ENCODE results near the gene FAM168A.
A peak's percentile ranks its signal among the peaks of the same experiment; 100 is the strongest.
"Not testable (repeated sequence)": the region's sequence is repeated elsewhere in the genome, so short reads cannot be mapped to it uniquely, and the experiment has no call there.

FAM168A gene

GRCh38 chr11:73519266-73519665, 78.6 kb downstream of the FAM168A start:
- no peak for DNase-seq (ENCODE audit: low read depth, low spot score)

- DNase-seq (ENCODE audit: low read depth, low spot score): no peak
Measured at GRCh38 chr11:73518195-73518594, 79.7 kb downstream of the FAM168A start.

DNA sequence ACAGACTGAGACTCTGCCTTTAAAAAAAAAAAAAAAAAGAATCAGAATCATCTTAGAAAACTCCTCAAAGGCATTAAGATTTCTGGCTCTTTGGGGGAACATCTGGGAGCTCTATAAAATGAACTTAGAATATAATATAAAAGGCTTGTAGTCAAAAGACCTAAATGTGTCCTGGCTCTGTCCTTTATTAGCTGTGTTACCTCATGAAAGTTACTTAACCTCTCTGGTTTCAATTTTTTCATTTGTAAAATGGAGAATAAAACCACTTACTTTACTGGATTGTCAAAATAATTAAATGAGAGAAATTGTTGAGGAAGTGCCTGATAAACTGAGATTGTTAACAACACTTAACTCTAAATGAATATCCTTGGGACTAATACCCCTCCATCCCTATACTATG, 81.8 kb downstream of the FAM168A start:
- DNase-seq (ENCODE audit: low read depth, low spot score): no peak

- no peak for DNase-seq (ENCODE audit: low read depth, low spot score)
Measured at GRCh38 chr11:73513707-73514106, 84.2 kb downstream of the FAM168A start.

- DNase-seq (ENCODE audit: low read depth, low spot score): no peak
Measured at GRCh38 chr11:73510877-73511276, 87.0 kb downstream of the FAM168A start.

GRCh38 chr11:73510106-73510505, 87.8 kb downstream of the FAM168A start:
- no peak for DNase-seq (ENCODE audit: low read depth, low spot score)

DNA sequence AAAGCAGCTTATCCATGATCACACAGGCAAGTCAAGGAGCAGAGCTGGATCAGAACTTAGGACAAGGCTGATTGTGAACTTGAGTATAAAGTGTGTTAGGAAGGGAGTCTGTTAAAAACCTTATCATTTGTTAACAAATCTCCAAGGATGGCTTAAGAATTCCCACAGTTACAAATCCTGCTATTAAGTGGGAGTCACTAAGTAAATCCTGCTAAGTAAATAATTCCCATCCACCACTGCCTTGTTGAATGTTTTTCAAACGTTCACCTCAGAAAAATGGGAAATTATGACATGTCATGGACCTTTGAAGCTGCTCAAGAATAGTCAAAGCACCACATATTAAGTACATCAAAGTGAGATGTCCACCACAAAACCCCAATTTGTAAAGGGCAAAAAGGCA, 88.7 kb downstream of the FAM168A start:
- no peak for DNase-seq (ENCODE audit: low read depth, low spot score)

- DNase-seq (ENCODE audit: low read depth, low spot score): no peak
Measured at GRCh38 chr11:73508243-73509176, 89.4 kb downstream of the FAM168A start.

DNA sequence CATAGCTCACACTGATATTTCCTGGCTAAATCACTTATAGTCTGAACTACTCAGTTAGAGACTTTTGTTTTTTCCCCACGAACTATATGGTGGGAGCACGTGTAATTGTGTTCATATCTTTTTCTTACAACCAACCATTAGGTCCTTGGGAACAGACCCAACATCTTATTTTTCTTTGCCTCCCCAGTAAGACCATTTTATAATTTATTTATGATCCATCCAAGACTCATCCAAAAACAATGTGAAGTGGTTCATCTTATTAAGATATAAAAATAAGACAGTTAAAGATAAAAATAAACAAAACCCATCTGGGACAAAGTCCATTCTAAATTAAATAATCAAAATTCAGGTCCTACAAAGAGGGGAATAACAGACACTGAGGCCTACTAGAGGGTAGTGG, 90.8 kb downstream of the FAM168A start:
- peak; percentile 6 for DNase-seq (ENCODE audit: low read depth, low spot score)

GRCh38 chr11:73506038-73506437, 91.9 kb downstream of the FAM168A start:
- no peak for DNase-seq (ENCODE audit: low read depth, low spot score)

DNA sequence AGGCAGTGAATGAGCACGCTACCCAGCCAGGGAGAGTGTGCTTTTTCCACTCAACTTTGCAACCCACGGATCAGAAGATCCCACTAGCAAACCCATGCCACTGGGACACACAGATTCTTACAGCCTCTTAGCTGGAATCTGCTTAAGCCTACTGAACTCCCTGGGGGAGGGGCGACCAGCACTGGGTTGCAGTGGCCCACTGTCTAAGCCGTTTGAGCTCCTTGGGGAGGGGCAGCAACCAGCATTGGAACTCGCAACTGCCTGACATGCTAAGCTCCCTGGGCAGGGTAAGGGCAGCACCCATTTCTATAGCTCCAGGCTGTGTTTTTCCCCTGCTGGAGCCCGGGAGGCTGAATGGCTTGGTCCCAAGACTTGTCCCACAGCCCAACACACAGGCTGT, 99.6 kb downstream of the FAM168A start:
- no peak for DNase-seq (ENCODE audit: low read depth, low spot score)

GRCh38 chr11:73496134-73496533, 101.8 kb downstream of the FAM168A start:
- DNase-seq (ENCODE audit: low read depth, low spot score): no peak

DNA sequence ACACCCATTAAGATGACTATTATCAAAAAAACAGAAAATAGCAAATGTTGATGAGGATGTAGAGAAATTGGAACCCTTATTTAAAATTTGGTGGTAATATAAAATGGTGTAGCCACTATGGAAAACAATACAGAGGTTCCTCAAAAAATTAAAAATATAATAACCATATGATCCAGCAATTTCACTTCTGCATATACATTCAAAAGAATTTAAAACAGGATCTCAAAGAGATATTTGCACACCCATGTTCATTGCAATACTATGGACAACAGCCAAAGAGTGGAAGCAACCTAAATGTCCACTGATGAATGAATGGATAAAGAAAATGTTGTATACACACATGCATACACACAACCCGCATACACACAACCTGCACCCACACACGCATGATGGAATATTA, 102.2 kb downstream of the FAM168A start:
- no peak for DNase-seq (ENCODE audit: low read depth, low spot score)

DNA sequence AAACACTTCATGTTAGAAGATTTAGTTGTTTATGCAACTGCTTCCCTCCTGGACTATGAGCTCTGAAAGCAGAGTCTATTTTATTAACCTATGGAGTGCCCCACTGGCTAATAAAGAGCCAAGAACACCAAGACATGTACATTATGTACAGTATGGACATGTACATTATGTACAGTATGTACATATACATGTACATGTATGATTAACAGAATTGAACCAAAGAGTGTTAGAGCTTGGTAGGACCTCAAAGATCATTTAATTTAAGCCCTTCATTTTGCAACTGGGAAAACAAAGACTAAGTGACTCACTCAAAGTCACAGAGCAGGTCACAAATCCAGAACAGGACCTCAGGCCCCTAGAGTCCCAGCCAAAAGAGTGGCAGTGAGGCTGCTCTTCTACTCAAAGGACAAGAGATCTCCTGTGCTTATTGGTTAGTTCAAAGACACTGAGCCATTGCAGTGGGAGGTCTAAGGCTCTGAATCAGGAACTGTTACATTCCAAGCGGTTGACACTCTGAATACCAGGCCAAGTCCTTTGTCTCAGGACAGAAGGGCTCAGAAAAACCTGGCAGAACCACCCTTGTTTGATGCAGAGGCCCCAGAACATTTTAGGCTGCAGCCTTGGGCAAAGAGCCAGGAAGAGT, 103.8 kb downstream of the FAM168A start:
- DNase-seq (ENCODE audit: low read depth, low spot score): no peak

GRCh38 chr11:73481626-73482025, 116.3 kb downstream of the FAM168A start:
- DNase-seq (ENCODE audit: low read depth, low spot score): no peak

DNA sequence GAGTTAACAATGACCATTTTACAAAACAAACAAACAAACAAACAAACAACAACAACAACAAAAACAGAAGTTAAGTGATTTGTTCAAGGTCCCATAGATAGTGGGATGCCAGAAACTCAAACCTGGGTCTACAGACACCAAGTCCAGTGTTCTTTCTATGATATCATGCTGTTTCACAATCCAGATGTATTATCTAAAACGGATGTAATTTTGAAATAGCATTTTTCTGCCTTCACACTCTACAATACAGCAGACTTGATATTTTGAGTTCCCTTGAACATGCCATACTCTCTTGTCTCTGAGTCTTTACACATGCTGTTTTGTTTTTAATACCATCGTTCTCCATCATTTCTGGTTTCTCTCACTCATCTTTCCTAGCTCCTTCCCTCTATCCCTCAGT, 117.2 kb downstream of the FAM168A start:
- no peak for DNase-seq (ENCODE audit: low read depth, low spot score)

DNA sequence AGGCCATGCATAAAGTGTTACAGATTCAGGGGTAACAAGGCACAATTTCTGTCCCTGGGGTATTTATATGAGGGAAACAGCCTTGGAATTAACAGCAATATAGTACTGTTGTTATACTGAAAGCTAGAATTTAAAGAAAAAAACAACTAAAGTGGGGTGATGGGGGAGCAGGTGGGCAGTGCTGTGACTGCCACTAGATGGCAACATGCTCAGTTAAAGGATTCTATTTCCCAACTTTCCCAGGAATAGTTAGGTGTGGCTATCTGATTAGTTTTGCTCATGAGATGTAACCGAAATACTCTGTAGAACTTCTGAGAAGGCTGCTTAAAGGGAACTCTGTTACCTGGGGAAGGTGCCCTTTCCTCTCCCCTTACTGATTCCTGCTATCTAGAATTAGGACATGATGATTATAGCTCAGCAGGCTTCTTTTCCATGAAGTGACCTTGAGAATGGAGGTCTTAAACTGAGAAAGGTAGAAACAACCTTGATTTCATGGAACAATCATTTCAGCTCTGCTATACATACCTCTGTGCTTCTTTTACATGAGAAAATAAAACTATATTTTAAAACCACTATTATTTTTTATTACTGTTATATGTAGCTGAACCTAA, 119.1 kb downstream of the FAM168A start:
- no peak for DNase-seq (ENCODE audit: low read depth, low spot score)

DNA sequence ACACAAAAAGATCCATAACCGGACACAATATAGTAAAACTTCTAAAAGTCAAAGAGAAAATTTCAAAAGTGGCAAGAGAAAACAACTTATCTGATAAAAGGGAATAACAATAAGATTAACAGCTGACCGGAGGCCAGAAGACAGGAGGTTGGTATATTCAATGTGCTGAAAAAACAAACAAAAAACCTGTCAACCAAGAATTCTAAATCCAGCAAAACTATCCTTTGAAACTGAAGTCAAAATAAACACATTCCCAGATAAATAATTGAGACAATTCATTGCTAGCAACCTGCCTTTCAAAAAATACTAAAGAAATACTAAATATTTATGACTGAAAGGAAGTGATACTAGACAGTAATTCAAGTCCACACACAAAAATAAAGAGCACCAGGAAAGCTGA, 120.4 kb downstream of the FAM168A start:
- DNase-seq (ENCODE audit: low read depth, low spot score): no peak

- DNase-seq (ENCODE audit: low read depth, low spot score): no peak
Measured at GRCh38 chr11:73475549-73476095, 122.3 kb downstream of the FAM168A start.

DNA sequence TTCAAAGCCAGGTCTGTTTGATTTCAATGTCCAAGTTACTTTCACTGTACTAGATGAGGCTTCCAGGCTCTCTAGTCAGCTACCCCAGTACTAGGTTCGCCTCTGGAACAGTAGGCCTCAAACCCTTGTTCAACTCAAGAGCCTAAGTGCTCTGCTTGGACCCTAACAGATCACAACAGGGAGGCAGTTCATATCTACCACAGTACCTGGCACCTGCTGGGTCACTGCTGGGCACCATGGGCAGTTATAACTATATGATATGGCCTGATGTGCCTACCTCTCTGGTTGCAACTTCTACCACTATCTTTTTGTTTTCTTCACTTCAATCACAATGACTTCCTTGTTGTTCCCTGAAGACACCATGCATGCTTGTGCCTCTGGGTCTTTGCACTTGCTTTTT, 124.7 kb downstream of the FAM168A start:
- no peak for DNase-seq (ENCODE audit: low read depth, low spot score)

DNA sequence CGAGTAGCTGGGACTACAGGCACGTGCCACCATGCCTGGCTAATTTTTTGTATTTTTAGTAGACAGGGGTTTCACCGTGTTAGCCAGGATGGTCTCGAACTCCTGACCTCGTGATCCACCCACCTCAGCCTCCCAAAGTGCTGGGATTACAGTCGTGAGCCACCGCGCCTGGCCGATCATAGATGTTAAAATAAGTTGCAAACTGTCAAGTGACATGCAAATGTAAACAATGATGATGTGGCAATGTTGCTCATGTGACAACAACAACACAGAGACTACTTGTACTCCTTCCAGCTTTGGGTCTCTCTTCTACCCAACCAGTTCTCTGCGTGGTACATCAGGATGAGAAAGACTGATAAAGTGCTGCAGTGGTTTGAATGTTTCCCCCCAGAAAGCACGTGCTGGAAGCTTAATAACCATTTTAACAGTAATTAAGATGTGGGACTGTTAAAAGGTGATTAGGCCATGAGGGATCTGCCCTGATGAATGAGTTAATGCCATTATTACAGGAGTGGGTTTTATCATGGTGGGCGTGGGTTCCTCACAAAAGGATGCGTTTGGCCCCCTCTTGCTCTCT, 127.8 kb downstream of the FAM168A start:
- not testable (repeated sequence) for DNase-seq (ENCODE audit: low read depth, low spot score)

DNA sequence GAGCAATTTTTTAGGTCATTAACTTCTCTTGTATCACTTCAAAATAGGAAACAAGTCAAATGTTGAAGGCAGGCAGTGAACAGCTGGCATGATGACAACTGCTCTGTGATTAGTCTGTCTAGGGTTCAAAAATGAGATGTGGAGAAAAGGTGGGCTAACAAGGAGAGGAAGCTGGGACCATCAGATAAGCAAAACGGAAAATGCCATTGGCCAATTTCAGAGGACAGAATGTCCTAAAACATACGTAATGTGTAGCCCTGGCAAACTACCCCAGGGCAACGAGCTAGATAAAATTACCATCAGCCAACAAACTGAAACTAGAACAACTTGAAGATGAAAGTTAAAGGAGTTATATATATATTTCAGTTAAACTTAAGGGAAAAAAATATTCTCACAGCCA, 128.5 kb downstream of the FAM168A start:
- DNase-seq (ENCODE audit: low read depth, low spot score): no peak

Measured in smooth muscle cell of the brain vasculature (primary cell).